ENCODE data around the gene PRDM16. TPM values are rescaled to one million over a fixed set of nuclear protein-coding genes. Genes with fewer than 3 reads are reported as not detected.

Gene PRDM16
- total RNA-seq, 4 donors from 2014 or later = 5.4 to 13.2 (median 7.7) TPM

DNA sequence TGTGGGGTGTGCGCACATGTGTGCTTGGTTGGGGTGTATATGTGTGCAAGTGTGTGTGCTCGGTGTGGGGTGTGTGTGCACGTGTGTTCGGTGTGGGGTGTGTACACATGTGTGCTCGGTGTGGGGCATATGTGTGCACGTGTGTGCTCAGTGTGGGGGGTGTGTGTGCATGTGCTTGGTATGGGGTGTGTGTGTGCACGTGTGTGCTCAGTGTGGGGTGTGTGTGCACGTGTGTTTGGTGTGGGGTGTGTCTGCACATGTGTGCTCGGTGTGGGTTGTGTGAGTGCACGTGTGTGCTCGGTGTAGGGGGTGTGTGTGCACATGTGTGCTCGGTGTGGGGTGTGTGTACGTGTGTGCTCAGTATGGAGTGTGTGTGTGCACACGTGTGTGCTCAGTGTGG is 77.5 kb downstream of the PRDM16 start:
- no peak overlapping the region for H3K4me3 ChIP-seq
- DNase-seq = no peak
- no peak overlapping the region for H3K27ac ChIP-seq
- H3K27me3 ChIP-seq = no peaks in the 10 kb centered on the region
- no peaks in the 10 kb centered on the region for H3K9me3 ChIP-seq
- H3K36me3 ChIP-seq = no peaks in the 10 kb centered on the region
- no peak for TF ChIP-seq POLR2A (IDR thresholded peaks at IDR 0.05)
- TF ChIP-seq CTCF (IDR thresholded peaks at IDR 0.05) = no peak
- no peaks in the 10 kb centered on the region for H3K4me1 ChIP-seq

GRCh38 chr1:3146907-3147306 is 77.9 kb downstream of the PRDM16 start:
- Histone ChIP-seq H3K4me3 (no peak overlapping the region), H3K4me1 (no peaks in the 10 kb centered on the region), H3K9me3 (no peaks in the 10 kb centered on the region), H3K27ac (no peak overlapping the region), H3K27me3 (no peaks in the 10 kb centered on the region), H3K36me3 (no peaks in the 10 kb centered on the region)
- no peak for DNase-seq
- no peak for TF ChIP-seq CTCF (IDR thresholded peaks at IDR 0.05)
- TF ChIP-seq POLR2A (IDR thresholded peaks at IDR 0.05) = no peak

DNA sequence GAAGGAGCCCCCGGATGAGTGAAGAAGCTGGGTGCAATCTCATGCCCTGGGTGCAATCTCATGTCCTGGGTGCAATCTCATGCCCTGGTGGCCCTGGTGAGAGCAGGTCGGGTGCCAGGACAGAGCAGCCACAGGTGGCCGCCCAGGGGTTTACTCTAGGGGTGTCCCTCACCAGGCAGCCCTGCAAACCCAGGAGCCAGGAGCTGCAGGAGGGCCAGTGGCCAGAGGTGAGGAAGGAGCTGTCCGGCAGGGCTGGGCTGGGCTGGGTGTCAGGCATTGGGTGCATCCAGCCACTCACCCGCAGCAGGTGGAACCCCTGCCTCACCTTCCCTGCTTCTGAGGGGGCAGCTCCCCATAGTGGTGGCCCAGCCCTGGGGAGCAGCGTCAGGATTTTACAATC is 79.2 kb downstream of the PRDM16 start:
- Histone ChIP-seq H3K4me3 (no peak overlapping the region), H3K27me3 (no peaks in the 10 kb centered on the region), H3K36me3 (no peaks in the 10 kb centered on the region), H3K9me3 (no peaks in the 10 kb centered on the region), H3K27ac (no peak overlapping the region), H3K4me1 (no peaks in the 10 kb centered on the region)
- DNase-seq = no peak
- TF ChIP-seq POLR2A (IDR thresholded peaks at IDR 0.05) (no peak), CTCF (IDR thresholded peaks at IDR 0.05) (no peak)

DNA sequence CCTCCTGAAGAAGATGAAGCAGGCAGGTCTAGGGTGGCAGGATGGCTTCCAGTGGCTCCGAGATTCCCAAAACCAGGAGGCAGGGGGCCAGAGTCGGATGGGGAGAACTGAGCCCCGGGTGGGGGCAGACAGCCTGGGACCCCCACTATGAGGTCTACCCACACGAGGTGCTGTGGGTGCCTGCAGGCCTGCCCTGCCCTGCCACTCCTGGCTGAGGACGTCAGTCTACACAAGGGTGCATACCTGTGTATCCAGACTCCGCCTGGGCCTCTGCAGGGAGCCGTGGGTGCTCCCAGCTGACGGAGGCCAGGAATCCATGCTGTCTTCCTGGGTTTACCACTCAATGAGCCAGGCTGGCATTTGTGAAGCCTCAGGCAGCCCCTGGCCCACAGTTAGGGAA is 80.3 kb downstream of the PRDM16 start:
- Histone ChIP-seq H3K27ac (no peak overlapping the region), H3K4me1 (no peaks in the 10 kb centered on the region), H3K27me3 (no peaks in the 10 kb centered on the region), H3K9me3 (no peaks in the 10 kb centered on the region), H3K36me3 (no peaks in the 10 kb centered on the region), H3K4me3 (no peak overlapping the region)
- DNase-seq = no peak
- no peak for TF ChIP-seq CTCF (IDR thresholded peaks at IDR 0.05)
- no peak for TF ChIP-seq POLR2A (IDR thresholded peaks at IDR 0.05)

GRCh38 chr1:3151456-3151855 is 82.5 kb downstream of the PRDM16 start:
- Histone ChIP-seq H3K27me3 (no peaks in the 10 kb centered on the region), H3K36me3 (no peaks in the 10 kb centered on the region), H3K9me3 (no peaks in the 10 kb centered on the region), H3K27ac (no peak overlapping the region), H3K4me1 (no peaks in the 10 kb centered on the region), H3K4me3 (no peak overlapping the region)
- no peak for TF ChIP-seq POLR2A (IDR thresholded peaks at IDR 0.05)
- no peak for TF ChIP-seq CTCF (IDR thresholded peaks at IDR 0.05)
- no peak for DNase-seq

GRCh38 chr1:3152143-3152542 is 83.1 kb downstream of the PRDM16 start:
- Histone ChIP-seq H3K36me3 (no peaks in the 10 kb centered on the region), H3K9me3 (no peaks in the 10 kb centered on the region), H3K4me1 (no peaks in the 10 kb centered on the region), H3K27ac (no peak overlapping the region), H3K27me3 (no peaks in the 10 kb centered on the region), H3K4me3 (no peak overlapping the region)
- DNase-seq = no peak
- TF ChIP-seq CTCF (IDR thresholded peaks at IDR 0.05) = no peak
- no peak for TF ChIP-seq POLR2A (IDR thresholded peaks at IDR 0.05)
